A204.1 (cell line): ENCODE measurements around the gene GSTA5.
"Not testable (repeated sequence)": the region's sequence is repeated elsewhere in the genome, so short reads cannot be mapped to it uniquely, and the experiment has no call there.

Experiments used
- FAIRE-seq: peaks from 2 replicates; lab custom pipeline; 2012; peaks lifted over from hg19 to GRCh38; lab: Jason Lieb, UNC

The GSTA5 gene

DNA sequence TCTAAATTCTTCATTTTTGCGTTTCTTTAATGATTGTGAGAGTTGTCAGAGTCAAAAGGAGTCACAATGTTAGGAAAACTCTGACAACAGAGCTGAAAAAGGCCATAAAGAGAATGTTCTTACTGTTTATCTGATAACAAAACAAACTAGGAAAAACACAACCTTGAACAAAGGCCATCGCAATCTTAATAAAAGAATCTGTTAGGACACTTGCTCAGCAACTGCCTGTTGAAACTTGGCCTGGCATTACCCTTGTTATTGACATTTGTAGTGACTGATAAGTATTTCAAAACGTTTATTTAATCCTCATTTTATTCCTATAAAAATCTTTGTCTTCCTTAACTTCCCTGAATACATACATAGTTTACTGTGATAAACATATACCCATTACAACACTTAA is 52.7 kb downstream of the GSTA5 start:
- no peak for FAIRE-seq

- FAIRE-seq = no peak
These were observed 54.2 kb downstream of the GSTA5 start for GRCh38 chr6:52786249-52786956.

DNA sequence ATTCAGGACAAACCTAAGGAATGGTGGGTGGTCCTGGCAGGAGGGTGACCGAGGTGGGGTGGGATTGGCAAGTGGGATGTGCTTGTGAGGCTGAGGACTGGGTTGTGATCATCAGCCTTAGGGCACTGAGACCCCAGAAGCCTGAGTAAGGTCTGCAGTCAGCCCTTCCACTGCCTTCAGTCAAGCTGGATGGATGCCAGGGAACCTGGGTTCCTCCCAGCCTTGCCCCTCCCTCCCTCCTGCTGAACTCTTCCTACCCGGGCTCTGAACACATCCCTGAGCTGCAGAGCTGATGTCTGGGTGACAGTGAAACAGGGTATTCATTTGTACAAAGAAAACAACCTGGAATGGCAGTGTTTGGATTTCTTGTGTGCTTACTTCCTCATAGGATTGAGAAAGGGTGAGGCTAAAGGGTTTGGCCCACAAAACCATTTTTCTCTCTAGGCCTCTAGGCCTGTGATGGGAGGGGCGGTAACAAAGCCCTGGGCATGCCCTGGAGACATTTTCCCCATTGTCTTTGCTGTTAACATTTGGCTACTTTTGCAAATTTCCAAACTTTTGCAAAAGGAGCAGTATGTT is 57.8 kb downstream of the GSTA5 start:
- FAIRE-seq = not testable (repeated sequence)

DNA sequence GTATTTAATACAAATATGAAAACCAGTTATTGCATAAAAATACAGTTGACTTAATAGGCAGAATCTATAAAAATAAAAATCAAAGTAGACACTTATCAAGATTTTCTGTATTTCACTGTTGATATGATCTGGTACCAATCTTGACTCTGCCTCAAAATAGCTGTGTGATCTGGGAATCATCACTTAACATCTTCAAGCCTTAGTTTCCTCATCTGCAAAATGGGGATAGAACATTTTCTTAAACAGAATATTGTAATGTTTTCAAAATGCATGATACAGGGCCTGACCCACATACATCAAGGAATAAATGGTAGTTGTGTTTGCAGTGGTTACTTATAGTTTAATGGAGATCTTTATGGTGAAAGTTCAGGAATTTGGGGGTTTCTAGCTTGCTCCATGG is 58.4 kb downstream of the GSTA5 start:
- FAIRE-seq = not testable (repeated sequence)
